Fibroblast of lung (primary cell): ENCODE measurements around the gene JAKMIP1. TPM values are rescaled to one million over a fixed set of nuclear protein-coding genes. Genes with fewer than 3 reads are reported as not detected.

Source experiments
- DNase-seq, 2 donors: peaks; one replicate each; pipeline versions ENCODE4 v3.0.0 to v3.0.0-alpha.2; 2010; ENCODE audit warnings: low read depth in 2 of 2
- H2AFZ ChIP-seq: 2 replicates; pipeline ENCODE4 v1.5.1; 2012; ENCODE audit warnings: low read length, control low read depth, inconsistent platforms
- H3K27ac ChIP-seq: 2 replicates; pipeline ENCODE4 v1.5.1; 2011; ENCODE audit warnings: low read length, control low read depth; ENCODE audit not compliant: insufficient read depth
- H3K27me3 ChIP-seq: 2 replicates; pipeline ENCODE4 v1.5.1; 2011; ENCODE audit warnings: mild to moderate bottlenecking, low read length; ENCODE audit not compliant: control insufficient read depth, insufficient read depth
- H3K36me3 ChIP-seq: 2 replicates; pipeline ENCODE4 v1.5.1; 2011; ENCODE audit warnings: low read length; ENCODE audit not compliant: control insufficient read depth, insufficient read depth
- H3K4me1 ChIP-seq: 2 replicates; pipeline ENCODE4 v1.5.1; 2011; ENCODE audit warnings: low read length; ENCODE audit not compliant: control insufficient read depth, insufficient read depth; ENCODE audit errors: extremely low read depth
- H3K4me2 ChIP-seq: 2 replicates; pipeline ENCODE4 v1.5.1; 2011; ENCODE audit warnings: low read length, control low read depth; ENCODE audit not compliant: insufficient read depth; ENCODE audit errors: extremely low read depth
- H3K4me3 ChIP-seq, 4 experiments: fragments of 200-600 bp in 1 of 4; sonication (generic) in 1 of 4; replicated peaks in 1 of 4; 2 replicates each; pipeline ENCODE4 v1.5.1; 2011 to 2016; ENCODE audit warnings: low read length in 4 of 4, low read depth in 3 of 4, mild to moderate bottlenecking in 3 of 4, control low read depth in 2 of 4, inconsistent platforms in 1 of 4, mixed read lengths in 1 of 4; ENCODE audit not compliant: insufficient read depth in 1 of 4; ENCODE audit errors: control extremely low read depth in 1 of 4
- H3K79me2 ChIP-seq: 2 replicates; pipeline ENCODE4 v1.5.1; 2012; ENCODE audit warnings: mild to moderate bottlenecking, low read length, inconsistent platforms; ENCODE audit not compliant: control insufficient read depth, insufficient read depth
- H3K9ac ChIP-seq: 2 replicates; pipeline ENCODE4 v1.5.1; 2011; ENCODE audit warnings: mild to moderate bottlenecking, low read length, control low read depth; ENCODE audit not compliant: insufficient read depth
- H3K9me3 ChIP-seq: 2 replicates; pipeline ENCODE4 v1.5.1; 2012; ENCODE audit warnings: low read depth, low read length; ENCODE audit not compliant: control insufficient read depth, insufficient read depth
- H4K20me1 ChIP-seq: 2 replicates; pipeline ENCODE4 v1.5.1; 2011; ENCODE audit warnings: low read length; ENCODE audit not compliant: control insufficient read depth, insufficient read depth; ENCODE audit errors: extremely low read depth
- EZH2 ChIP-seq: IDR thresholded peaks from 2 replicates; pipeline ENCODE4 v1.5.1; 2012; ENCODE audit warnings: low read length, control low read depth, mild to moderate bottlenecking; ENCODE audit errors: missing control alignments
- polyA plus RNA-seq, 2 donors: library from polyadenylated mRNA; depleted of rRNA in 1 of 2; stranded (reverse) in 1 of 2; unstranded in 1 of 2; fragments of >200 nt; gene quantifications; 2 replicates each; pipeline ENCODE4 v1.2.1, GENCODE V29; 2011 to 2012; ENCODE audit warnings: missing spikeins in 1 of 2
- total RNA-seq: library from RNA; depleted of rRNA; stranded (reverse); fragments of >200 nt; gene quantifications from 2 replicates; pipeline ENCODE4 v1.2.1, GENCODE V29; 2014
- TF ChIP-seq, protein P1 (sequence below), 2 donors: IDR thresholded peaks in 1 of 2; conservative IDR thresholded peaks in 1 of 2; 1 replicate in 1 of 2; 2 replicates in 1 of 2; pipeline ENCODE4 v1.5.1; 2011 to 2012; ENCODE audit warnings: low read length in 2 of 2, control low read depth in 1 of 2, inconsistent platforms in 1 of 2, low read depth in 1 of 2, mild to moderate bottlenecking in 1 of 2

JAKMIP1 gene
- total and polyA plus RNA-seq, 2 donors (not counting 1 experiment from before 2014, with no cell fraction given): not detected

DNA sequence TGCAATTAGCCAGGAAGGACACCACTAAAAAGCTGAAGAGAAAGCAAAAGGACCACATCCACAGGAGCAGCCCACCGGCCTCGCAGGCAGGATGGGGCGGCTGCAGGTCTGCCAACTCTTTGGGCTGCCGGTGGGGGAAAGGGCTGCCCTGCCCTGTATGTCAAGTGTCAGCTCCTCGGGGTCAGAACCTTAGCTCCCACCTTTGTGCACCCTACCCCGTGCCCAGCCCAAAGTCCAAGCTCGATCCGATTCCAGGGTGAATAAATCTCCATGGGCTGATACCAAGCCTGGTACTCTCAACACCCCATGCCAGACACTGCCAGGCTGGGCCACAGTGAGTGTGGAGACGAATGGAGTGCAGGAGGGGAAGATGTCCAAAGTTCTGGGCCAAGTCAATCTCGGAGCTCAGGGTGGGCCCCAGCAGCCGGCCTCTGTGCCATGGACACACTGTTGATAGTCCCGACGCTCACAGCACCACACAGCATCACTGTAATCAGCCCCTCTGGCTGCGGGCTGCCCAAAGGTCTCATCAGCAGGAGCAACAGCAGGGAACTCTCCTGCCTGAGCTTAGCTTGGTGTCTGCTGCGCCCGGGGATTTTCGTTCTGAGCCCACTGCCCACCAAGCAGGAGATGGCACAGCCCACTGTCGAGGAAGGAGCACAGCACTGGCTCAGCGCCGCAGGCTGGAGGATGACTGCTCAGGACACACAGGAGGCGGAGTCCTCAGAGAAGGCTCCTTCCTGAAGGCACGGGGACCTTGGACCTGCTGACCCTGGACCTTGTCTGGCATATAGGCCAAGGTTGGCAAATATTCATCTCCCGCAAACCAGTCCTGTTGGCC, 84.4 kb downstream of the JAKMIP1 start:
- no peak for DNase-seq
- H3K4me3 ChIP-seq: no peak overlapping the region
- TF ChIP-seq EZH2: no peak
- TF ChIP-seq, protein P1, sequence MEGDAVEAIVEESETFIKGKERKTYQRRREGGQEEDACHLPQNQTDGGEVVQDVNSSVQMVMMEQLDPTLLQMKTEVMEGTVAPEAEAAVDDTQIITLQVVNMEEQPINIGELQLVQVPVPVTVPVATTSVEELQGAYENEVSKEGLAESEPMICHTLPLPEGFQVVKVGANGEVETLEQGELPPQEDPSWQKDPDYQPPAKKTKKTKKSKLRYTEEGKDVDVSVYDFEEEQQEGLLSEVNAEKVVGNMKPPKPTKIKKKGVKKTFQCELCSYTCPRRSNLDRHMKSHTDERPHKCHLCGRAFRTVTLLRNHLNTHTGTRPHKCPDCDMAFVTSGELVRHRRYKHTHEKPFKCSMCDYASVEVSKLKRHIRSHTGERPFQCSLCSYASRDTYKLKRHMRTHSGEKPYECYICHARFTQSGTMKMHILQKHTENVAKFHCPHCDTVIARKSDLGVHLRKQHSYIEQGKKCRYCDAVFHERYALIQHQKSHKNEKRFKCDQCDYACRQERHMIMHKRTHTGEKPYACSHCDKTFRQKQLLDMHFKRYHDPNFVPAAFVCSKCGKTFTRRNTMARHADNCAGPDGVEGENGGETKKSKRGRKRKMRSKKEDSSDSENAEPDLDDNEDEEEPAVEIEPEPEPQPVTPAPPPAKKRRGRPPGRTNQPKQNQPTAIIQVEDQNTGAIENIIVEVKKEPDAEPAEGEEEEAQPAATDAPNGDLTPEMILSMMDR (conservative IDR thresholded peaks at IDR 0.05 in 1 of 2, IDR thresholded peaks at IDR 0.05 in 1 of 2; ENCODE audit: low read depth in 1 of 2, low read length in 2 of 2): no peak
- no peaks in the 10 kb centered on the region for H3K27me3 ChIP-seq
- no peak overlapping the region for H3K4me2 ChIP-seq
- H3K4me1 ChIP-seq: no peaks in the 10 kb centered on the region
- H4K20me1 ChIP-seq: no peaks in the 10 kb centered on the region
- no peak overlapping the region for H3K27ac ChIP-seq
- no peak overlapping the region for H3K9ac ChIP-seq
- no peaks in the 10 kb centered on the region for H3K79me2 ChIP-seq
- H2AFZ ChIP-seq: no peak overlapping the region
- no peaks in the 10 kb centered on the region for H3K9me3 ChIP-seq
- H3K36me3 ChIP-seq: no peaks in the 10 kb centered on the region

DNA sequence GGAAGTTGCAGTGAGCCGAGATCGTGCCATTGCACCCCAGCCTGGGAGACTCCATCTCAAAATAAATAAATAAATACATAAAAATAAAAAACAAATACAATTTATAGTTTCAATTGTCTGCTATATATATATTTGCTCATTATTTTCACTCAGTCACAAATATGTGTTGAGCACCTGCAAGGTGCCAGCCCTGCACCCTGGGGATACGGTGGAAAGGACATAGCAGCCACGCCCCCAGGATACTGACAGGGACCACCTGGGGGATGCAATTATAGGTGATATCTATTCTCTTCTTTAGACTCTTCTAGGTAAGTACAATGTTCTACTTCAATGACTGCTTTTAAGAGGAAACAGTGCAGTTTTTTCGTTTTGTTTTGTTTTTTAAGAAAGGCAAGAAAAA, 85.0 kb downstream of the JAKMIP1 start:
- Histone ChIP-seq H3K27ac (no peak overlapping the region), H4K20me1 (no peaks in the 10 kb centered on the region), H3K4me3 (no peak overlapping the region), H3K9ac (no peak overlapping the region), H3K36me3 (no peaks in the 10 kb centered on the region), H3K79me2 (no peaks in the 10 kb centered on the region), H3K9me3 (no peaks in the 10 kb centered on the region), H3K27me3 (no peaks in the 10 kb centered on the region), H3K4me2 (no peak overlapping the region), H3K4me1 (no peaks in the 10 kb centered on the region), H2AFZ (no peak overlapping the region)
- DNase-seq: no peak
- TF ChIP-seq, protein P1 (conservative IDR thresholded peaks at IDR 0.05 in 1 of 2, IDR thresholded peaks at IDR 0.05 in 1 of 2; ENCODE audit: low read depth in 1 of 2, low read length in 2 of 2): no peak
- no peak for TF ChIP-seq EZH2

DNA sequence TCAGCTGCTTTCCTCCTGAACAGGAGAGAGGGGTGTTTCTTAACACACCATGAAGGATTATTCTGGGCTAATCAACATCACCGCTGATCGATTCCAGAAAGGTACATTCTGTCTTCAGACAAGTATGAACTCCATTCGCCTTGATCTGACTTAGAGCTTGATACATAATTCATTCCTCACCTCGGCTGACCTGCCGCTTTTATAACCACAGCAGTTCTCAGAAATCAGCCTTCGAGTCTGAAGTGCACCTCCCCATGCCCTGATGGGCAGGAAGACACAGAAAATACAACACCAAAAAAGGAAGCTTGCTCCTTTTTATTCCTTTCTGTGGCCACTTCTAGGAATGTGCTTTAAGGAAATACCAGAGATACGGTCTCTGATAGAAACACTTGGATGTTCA, 85.7 kb downstream of the JAKMIP1 start:
- no peak overlapping the region for H2AFZ ChIP-seq
- no peaks in the 10 kb centered on the region for H3K4me1 ChIP-seq
- no peaks in the 10 kb centered on the region for H4K20me1 ChIP-seq
- H3K4me2 ChIP-seq: no peak overlapping the region
- DNase-seq: no peak
- H3K27me3 ChIP-seq: no peaks in the 10 kb centered on the region
- H3K9me3 ChIP-seq: no peaks in the 10 kb centered on the region
- no peak overlapping the region for H3K4me3 ChIP-seq
- H3K79me2 ChIP-seq: no peaks in the 10 kb centered on the region
- H3K36me3 ChIP-seq: no peaks in the 10 kb centered on the region
- no peak overlapping the region for H3K27ac ChIP-seq
- no peak overlapping the region for H3K9ac ChIP-seq
- TF ChIP-seq EZH2: no peak
- TF ChIP-seq, protein P1 (conservative IDR thresholded peaks at IDR 0.05 in 1 of 2, IDR thresholded peaks at IDR 0.05 in 1 of 2; ENCODE audit: low read depth in 1 of 2, low read length in 2 of 2): no peak
